Fibroblast of lung (primary cell): ENCODE measurements around the gene MACROD2. TPM values are rescaled to one million over a fixed set of nuclear protein-coding genes. Genes with fewer than 3 reads are reported as not detected.

ENCODE experiments used
- DNase-seq, 2 donors: peaks; one replicate each; pipeline versions ENCODE4 v3.0.0 to v3.0.0-alpha.2; 2010; ENCODE audit warnings: low read depth in 2 of 2
- H2AFZ ChIP-seq: 2 replicates; pipeline ENCODE4 v1.5.1; 2012; ENCODE audit warnings: low read length, control low read depth, inconsistent platforms
- H3K27ac ChIP-seq: 2 replicates; pipeline ENCODE4 v1.5.1; 2011; ENCODE audit warnings: low read length, control low read depth; ENCODE audit not compliant: insufficient read depth
- H3K27me3 ChIP-seq: 2 replicates; pipeline ENCODE4 v1.5.1; 2011; ENCODE audit warnings: mild to moderate bottlenecking, low read length; ENCODE audit not compliant: control insufficient read depth, insufficient read depth
- H3K36me3 ChIP-seq: 2 replicates; pipeline ENCODE4 v1.5.1; 2011; ENCODE audit warnings: low read length; ENCODE audit not compliant: control insufficient read depth, insufficient read depth
- H3K4me1 ChIP-seq: 2 replicates; pipeline ENCODE4 v1.5.1; 2011; ENCODE audit warnings: low read length; ENCODE audit not compliant: control insufficient read depth, insufficient read depth; ENCODE audit errors: extremely low read depth
- H3K4me2 ChIP-seq: 2 replicates; pipeline ENCODE4 v1.5.1; 2011; ENCODE audit warnings: low read length, control low read depth; ENCODE audit not compliant: insufficient read depth; ENCODE audit errors: extremely low read depth
- H3K4me3 ChIP-seq, 4 experiments: fragments of 200-600 bp in 1 of 4; sonication (generic) in 1 of 4; replicated peaks in 1 of 4; 2 replicates each; pipeline ENCODE4 v1.5.1; 2011 to 2016; ENCODE audit warnings: low read length in 4 of 4, low read depth in 3 of 4, mild to moderate bottlenecking in 3 of 4, control low read depth in 2 of 4, inconsistent platforms in 1 of 4, mixed read lengths in 1 of 4; ENCODE audit not compliant: insufficient read depth in 1 of 4; ENCODE audit errors: control extremely low read depth in 1 of 4
- H3K79me2 ChIP-seq: 2 replicates; pipeline ENCODE4 v1.5.1; 2012; ENCODE audit warnings: mild to moderate bottlenecking, low read length, inconsistent platforms; ENCODE audit not compliant: control insufficient read depth, insufficient read depth
- H3K9ac ChIP-seq: 2 replicates; pipeline ENCODE4 v1.5.1; 2011; ENCODE audit warnings: mild to moderate bottlenecking, low read length, control low read depth; ENCODE audit not compliant: insufficient read depth
- H3K9me3 ChIP-seq: 2 replicates; pipeline ENCODE4 v1.5.1; 2012; ENCODE audit warnings: low read depth, low read length; ENCODE audit not compliant: control insufficient read depth, insufficient read depth
- H4K20me1 ChIP-seq: 2 replicates; pipeline ENCODE4 v1.5.1; 2011; ENCODE audit warnings: low read length; ENCODE audit not compliant: control insufficient read depth, insufficient read depth; ENCODE audit errors: extremely low read depth
- EZH2 ChIP-seq: IDR thresholded peaks from 2 replicates; pipeline ENCODE4 v1.5.1; 2012; ENCODE audit warnings: low read length, control low read depth, mild to moderate bottlenecking; ENCODE audit errors: missing control alignments
- polyA plus RNA-seq, 2 donors: library from polyadenylated mRNA; depleted of rRNA in 1 of 2; stranded (reverse) in 1 of 2; unstranded in 1 of 2; fragments of >200 nt; gene quantifications; 2 replicates each; pipeline ENCODE4 v1.2.1, GENCODE V29; 2011 to 2012; ENCODE audit warnings: missing spikeins in 1 of 2
- total RNA-seq: library from RNA; depleted of rRNA; stranded (reverse); fragments of >200 nt; gene quantifications from 2 replicates; pipeline ENCODE4 v1.2.1, GENCODE V29; 2014
- TF ChIP-seq, protein P1 (sequence below), 2 donors: IDR thresholded peaks in 1 of 2; conservative IDR thresholded peaks in 1 of 2; 1 replicate in 1 of 2; 2 replicates in 1 of 2; pipeline ENCODE4 v1.5.1; 2011 to 2012; ENCODE audit warnings: low read length in 2 of 2, control low read depth in 1 of 2, inconsistent platforms in 1 of 2, low read depth in 1 of 2, mild to moderate bottlenecking in 1 of 2

Gene MACROD2
- total and polyA plus RNA-seq, 2 donors (not counting 1 experiment from before 2014, with no cell fraction given) = 0.54 to 1.7 TPM

DNA sequence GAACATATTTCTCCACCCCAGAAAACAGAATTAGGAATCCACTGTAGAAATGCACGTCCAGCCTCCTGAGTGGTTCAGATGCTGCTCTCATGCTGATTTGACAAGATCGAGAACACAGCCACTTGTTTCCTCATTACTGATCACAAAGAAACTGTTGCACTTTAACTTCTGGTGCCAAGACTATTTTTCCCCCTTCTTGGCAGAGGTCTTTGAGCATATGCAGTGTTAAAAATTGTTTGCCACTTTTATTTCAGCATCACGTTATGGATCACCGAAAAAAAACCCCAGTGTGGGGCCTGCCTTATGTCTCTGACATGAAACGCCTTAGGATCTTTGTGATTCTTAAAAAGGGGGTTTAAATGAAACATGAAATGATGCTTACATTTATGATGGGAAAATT, 1511.0 kb downstream of the MACROD2 start:
- no peaks in the 10 kb centered on the region for H3K36me3 ChIP-seq
- no peaks in the 10 kb centered on the region for H3K4me1 ChIP-seq
- no peak for DNase-seq
- no peak overlapping the region for H3K9ac ChIP-seq
- no peak overlapping the region for H2AFZ ChIP-seq
- TF ChIP-seq, protein P1, sequence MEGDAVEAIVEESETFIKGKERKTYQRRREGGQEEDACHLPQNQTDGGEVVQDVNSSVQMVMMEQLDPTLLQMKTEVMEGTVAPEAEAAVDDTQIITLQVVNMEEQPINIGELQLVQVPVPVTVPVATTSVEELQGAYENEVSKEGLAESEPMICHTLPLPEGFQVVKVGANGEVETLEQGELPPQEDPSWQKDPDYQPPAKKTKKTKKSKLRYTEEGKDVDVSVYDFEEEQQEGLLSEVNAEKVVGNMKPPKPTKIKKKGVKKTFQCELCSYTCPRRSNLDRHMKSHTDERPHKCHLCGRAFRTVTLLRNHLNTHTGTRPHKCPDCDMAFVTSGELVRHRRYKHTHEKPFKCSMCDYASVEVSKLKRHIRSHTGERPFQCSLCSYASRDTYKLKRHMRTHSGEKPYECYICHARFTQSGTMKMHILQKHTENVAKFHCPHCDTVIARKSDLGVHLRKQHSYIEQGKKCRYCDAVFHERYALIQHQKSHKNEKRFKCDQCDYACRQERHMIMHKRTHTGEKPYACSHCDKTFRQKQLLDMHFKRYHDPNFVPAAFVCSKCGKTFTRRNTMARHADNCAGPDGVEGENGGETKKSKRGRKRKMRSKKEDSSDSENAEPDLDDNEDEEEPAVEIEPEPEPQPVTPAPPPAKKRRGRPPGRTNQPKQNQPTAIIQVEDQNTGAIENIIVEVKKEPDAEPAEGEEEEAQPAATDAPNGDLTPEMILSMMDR (conservative IDR thresholded peaks at IDR 0.05 in 1 of 2, IDR thresholded peaks at IDR 0.05 in 1 of 2; ENCODE audit: low read depth in 1 of 2, low read length in 2 of 2) = no peak
- no peak for TF ChIP-seq EZH2
- H3K4me3 ChIP-seq = no peak overlapping the region
- no peaks in the 10 kb centered on the region for H4K20me1 ChIP-seq
- no peaks in the 10 kb centered on the region for H3K9me3 ChIP-seq
- H3K79me2 ChIP-seq = no peaks in the 10 kb centered on the region
- H3K27ac ChIP-seq = no peak overlapping the region
- no peak overlapping the region for H3K4me2 ChIP-seq
- H3K27me3 ChIP-seq = no peaks in the 10 kb centered on the region

DNA sequence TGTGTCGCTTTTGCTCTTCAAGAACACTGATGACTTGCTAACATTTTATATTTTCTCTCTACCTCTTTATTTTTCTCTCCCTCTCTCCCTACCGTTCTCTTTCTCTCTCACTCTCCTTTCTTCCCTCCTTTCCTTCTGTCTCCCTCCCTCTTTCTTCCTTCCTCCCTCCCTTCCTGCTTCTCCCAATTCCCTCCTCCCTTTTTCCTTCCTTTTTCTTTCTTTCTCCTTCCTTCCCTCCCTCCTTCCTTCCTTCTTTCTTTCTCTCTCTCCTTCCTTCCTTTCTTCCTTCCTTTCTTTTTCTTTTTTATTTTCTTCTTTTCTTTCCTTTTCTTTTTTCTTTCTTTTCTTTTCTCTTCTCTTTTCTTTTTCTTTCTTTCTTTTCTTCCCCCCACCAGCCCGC, 1511.8 kb downstream of the MACROD2 start:
- no peak overlapping the region for H3K9ac ChIP-seq
- DNase-seq = no peak
- no peaks in the 10 kb centered on the region for H4K20me1 ChIP-seq
- H3K4me3 ChIP-seq = no peak overlapping the region
- no peak overlapping the region for H3K4me2 ChIP-seq
- no peaks in the 10 kb centered on the region for H3K9me3 ChIP-seq
- no peak overlapping the region for H2AFZ ChIP-seq
- no peaks in the 10 kb centered on the region for H3K4me1 ChIP-seq
- H3K36me3 ChIP-seq = no peaks in the 10 kb centered on the region
- no peaks in the 10 kb centered on the region for H3K27me3 ChIP-seq
- H3K79me2 ChIP-seq = no peaks in the 10 kb centered on the region
- H3K27ac ChIP-seq = no peak overlapping the region
- no peak for TF ChIP-seq EZH2
- TF ChIP-seq, protein P1 (conservative IDR thresholded peaks at IDR 0.05 in 1 of 2, IDR thresholded peaks at IDR 0.05 in 1 of 2; ENCODE audit: low read depth in 1 of 2, low read length in 2 of 2) = no peak

DNA sequence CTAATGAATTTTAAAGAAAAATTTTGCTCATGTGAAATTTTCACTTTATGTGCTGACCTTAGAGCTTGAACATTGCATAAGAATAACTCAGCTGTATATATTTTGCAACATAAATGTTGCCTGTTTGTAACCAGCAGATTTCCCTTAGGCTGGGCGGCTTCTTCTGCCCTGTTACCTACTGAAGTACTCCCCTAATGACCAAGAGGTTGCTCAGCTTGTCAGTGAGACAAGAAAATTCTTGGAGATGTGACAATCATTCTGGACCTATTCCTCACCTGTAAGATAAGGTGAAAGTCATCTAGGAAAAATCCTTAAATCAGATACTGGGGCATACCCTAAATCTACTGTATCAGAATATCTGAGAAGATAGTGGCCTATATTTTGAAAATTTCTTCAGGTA, 1516.2 kb downstream of the MACROD2 start:
- H3K4me1 ChIP-seq = no peaks in the 10 kb centered on the region
- H3K36me3 ChIP-seq = no peaks in the 10 kb centered on the region
- H2AFZ ChIP-seq = no peak overlapping the region
- H3K9me3 ChIP-seq = no peaks in the 10 kb centered on the region
- no peak overlapping the region for H3K27ac ChIP-seq
- no peak overlapping the region for H3K9ac ChIP-seq
- no peaks in the 10 kb centered on the region for H4K20me1 ChIP-seq
- no peak for DNase-seq
- TF ChIP-seq, protein P1 (conservative IDR thresholded peaks at IDR 0.05 in 1 of 2, IDR thresholded peaks at IDR 0.05 in 1 of 2; ENCODE audit: low read depth in 1 of 2, low read length in 2 of 2) = no peak
- no peak for TF ChIP-seq EZH2
- no peak overlapping the region for H3K4me2 ChIP-seq
- no peaks in the 10 kb centered on the region for H3K79me2 ChIP-seq
- no peaks in the 10 kb centered on the region for H3K27me3 ChIP-seq
- H3K4me3 ChIP-seq = no peak overlapping the region
